GM18858 (cell line): ENCODE measurements around the gene EVC2.

Experiments used
- ATAC-seq: cut with Tn5 transposase; IDR thresholded peaks from one replicate; pipeline ENCODE4 v1.9.1; 2021; ENCODE audit not compliant: unreplicated experiment

The EVC2 gene

DNA sequence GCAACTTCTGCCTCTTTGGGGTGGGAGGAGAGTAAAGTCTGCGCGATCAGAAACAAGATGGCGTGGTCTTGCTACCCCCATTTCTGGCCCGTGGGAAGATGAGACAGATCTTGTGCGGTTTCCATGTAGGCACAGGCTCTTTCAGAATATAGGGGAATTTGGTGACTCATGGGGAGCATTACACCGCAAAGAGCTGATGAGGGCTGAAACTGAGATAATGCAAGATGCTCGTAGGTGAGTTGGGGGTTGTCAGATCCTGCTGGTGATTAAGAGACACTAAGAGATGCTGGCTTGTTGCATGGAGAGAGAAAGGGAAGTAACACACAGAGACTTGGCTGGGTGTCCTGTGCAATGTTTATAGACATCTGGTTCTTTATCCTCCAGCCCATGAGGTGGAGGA, 4.2 kb upstream of the EVC2 start:
- peak; percentile 67 for ATAC-seq

DNA sequence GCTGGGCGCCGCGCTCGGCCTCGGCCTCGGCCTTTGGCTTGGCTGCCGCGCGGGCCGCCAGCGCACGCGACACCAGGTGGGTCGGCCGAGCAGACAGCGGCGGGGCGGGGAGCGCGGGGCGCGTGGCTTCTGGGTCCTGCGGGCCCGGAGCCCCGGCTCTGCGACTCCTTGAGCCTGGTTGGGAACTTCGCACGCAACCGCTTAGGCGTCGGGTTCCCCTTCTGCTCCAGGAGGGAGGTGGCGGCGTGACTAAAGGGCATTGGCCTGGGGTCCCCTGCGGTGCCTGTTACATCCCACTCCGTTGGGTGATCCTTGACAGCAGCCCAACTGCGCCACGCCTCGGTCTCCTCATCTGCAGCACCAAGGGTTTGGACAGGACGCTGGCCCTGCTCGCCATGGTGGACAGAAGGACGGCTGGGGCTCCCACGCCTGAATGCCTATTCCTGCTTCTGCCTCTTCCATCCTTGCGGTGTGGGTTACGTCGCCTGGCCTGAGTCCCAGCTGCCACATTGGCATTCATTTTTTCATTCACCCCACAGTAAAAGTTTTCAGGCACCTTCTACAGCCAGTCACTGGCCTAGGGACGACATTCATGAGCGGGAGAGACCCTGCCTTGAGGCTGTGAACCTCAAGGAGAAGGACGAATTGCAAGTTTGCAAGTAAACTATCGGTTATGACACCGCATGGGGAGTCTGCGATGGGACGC, 3.3 kb upstream of the EVC2 start:
- no peak for ATAC-seq

DNA sequence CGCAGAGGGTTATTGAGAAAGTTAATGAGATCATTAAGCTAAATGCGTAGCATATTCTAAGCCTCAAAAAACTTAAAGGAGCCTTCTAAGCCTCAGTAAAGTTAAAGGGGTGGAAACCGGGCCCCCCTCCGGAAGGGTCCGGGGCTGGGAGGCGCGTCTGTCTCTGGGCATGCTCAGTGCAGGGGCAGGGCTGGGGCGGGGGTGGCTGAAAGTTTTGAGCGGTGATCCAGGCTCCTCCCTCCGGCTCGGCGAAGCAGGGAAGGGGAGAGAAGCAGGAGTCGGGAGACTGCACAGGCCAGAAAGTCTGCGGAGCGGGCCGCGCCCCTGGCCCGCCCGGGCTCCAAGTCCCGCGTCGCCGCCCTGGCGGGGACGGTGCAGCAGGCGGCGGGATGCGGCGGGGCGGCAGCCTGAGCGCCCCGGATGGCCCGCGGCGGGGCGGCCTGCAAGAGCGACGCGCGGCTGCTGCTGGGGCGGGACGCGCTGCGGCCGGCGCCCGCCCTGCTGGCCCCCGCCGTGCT, 2.7 kb upstream of the EVC2 start, which contains the start of gene EVC:
Gene EVC (plus strand): TSS at position 241 of the 518 bp plus-strand sequence. CDS start 180 bp downstream, at position 421.
- ATAC-seq: no peak

DNA sequence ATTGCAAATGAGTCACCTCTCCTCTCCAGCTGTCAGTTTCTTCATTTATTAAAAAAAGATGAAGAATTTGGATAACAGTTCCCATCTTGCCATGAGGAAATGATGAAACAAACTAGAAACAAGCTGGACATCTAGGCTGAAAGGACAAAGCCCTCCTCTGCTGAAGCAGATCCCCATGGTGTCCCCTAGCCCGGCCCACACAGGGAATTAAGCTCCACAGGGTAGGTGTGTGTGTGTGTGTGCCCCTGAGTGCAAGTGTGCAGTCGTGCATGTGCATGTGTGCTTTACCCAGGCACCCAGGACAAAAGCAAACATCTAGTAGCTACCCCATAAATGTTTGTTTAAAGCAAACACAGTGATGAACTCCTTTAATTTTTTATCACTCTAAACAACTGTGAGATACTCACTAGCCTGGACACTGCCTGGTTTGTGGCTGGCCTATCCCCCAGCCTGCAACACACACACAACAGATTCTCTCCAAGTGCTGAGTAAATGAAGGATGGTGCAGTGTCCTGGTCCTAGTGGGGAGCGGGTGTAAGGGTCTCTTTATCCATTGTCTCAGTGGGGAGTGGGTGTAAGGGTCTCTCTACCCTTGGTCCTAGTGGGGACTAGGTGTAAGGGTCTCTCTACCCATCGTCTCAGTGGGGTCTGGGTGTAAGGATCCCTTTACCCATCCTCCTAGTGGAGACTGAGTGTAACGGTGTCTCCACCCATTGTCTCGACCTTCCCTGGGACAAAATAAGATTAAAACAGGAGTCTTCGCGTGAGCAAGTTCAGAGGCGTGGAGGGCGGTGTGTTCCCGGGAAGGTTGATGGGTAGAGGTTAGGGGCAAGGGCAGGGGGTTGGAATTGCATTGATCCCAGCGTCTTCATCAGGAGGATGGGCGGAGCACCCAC, 2.0 kb upstream of the EVC2 start:
- no peak for ATAC-seq

DNA sequence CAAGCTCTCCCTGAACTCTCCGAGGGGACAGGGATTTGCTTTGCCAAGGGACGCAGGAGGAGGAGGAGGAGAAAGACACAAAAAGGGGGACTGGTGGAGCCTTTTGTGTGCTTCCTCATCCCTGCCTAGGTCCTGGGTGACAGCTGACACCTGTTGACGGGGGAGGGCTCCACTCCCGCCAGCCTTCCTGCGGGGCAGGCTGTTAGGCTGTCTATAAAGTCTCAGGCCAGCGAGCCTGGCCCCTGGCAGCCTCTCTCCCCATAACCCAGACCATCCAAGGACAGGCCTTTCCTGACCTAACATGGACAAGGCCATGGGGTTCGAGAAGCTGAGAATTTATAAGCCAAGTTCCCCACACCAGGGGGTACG, 832 bp upstream of the EVC2 start:
- ATAC-seq: no peak

DNA sequence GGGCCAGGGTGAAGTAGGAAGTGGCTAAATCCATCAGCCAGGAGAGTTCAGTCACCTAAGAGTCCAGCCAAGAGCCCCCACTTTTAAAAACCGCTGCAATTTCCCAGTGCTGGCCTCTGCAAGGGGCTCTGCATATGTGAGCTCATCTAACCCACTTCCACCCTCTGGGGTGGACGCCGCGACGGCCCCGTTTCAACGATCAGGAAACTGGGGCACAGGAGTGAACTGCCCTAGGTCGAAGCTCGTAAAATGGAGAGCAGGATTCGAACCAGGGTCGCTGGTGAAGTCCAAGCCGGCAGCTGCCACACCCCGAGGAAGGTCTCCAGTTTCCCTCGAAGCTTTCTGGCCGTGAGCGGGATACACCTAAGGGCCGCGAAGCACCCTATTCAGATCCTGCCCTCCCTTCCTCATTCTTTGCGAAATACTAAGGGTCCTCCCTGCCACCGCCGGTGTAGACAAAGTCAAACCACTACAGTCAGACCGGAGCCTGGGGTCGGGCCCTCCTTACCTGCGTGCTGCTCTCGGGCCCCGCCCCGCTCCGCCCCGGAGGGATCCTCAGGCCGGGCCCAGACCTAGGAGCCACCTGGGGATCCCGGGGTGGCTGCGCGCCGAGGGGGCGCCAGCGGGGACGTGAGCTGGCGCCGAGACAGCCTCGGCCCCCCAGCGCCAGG, 446 bp downstream of the EVC2 start:
- no peak for ATAC-seq

DNA sequence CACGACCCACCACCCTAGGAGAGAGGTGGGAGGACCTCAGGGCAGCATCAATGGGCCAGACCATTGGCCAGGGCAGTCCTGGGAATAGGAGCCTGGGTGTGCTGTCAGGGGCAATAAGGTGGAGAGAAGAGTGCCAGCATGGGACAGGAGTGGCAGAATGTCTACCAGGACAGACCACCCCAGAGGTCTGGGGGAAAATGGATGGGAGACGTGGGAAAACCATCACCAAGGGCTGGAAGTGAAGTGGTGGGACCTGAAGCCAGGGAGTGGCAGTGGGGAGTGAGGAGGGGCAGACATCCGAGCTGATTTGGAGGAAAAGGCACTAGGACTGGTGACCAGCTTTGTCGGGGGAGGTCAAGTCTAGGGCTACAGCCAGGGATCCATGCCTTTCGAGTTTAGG, 993 bp downstream of the EVC2 start:
- no peak for ATAC-seq

DNA sequence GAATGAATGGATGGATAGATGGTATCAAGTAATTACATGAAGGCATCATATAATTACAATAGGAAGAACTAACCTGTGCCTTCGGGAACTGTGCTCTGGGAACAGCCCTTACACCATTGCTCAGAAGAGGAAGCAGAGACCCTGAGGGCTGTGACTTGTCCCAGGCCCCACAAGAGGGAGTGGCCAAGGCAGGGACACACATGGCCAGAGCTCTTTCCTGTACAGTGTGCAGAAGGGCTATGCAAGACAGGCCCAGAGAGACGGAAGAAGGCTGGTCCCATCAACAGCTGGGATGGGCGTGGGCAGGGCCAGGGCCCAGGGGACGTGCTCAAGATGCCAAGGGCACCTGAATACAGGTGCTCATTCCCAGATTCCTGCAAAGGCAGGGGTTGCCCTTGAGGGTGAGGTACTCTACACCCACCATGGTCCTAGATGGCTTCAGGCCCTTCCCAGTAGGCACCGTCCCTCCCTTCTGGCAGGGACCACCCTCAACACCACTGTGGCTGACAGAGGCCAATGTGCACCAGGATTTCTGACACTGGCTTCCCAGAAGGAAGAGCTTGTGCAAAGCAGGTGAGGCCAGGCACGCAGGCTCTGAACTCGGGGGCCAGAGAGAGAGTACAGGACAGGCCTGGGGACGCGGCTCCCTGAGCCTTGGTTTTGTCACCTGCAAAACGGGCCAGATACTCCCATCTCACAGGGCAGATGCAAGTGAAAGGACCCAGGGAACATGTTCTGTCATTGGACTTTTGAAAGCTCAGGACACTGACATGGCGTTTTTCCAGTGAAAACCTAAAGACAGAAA, 1.7 kb downstream of the EVC2 start:
- no peak for ATAC-seq

DNA sequence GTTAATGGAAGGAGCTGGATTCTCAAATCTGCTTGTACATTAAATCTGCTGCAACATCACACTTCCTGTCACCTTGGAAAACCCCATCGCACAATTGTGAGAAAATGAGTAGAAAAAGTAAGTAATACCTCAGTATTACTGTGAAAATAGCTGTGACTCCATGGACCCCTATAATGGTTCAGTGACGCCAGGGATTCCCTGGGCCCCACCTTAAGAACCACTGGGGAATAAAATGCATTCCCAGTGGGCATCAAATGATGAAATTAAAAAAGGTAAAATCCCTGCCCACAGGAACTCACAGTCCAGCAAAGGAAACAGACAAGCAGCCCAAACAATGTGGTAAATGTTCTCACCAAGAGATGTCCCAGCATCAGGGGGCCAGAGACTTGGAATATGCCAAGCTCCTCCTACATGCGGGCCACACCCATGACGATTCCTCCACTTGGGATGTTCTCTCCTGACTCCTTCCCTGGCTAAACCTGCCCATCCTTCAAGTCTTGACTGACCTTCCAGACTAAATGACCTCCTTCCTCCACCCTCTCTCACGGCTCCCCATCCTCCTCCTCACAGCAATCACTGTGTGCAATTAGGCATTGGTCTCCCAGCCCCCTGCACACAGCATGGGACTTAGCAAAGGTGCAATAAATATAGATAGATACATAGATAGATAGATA, 2.6 kb downstream of the EVC2 start:
- no peak for ATAC-seq

DNA sequence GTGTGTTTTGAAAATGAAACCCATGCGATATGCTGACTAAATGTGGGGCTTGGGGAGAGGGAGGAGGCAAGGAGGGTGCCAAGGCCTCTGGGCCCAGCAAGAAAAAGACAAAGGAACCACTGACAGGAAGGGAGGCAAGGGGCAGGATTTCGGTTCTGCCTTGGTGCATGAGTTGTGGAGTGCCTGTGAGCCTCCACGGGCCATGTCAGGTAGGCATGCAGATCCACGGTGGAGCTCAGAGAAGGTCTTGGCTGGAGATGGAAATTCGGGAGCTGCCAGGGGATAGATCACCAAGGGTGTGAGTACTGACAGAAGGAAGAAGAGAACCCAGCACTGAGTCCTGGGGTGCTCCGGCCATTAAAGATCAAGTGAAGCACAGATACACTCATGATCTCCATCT, 4.1 kb downstream of the EVC2 start:
- no peak for ATAC-seq

DNA sequence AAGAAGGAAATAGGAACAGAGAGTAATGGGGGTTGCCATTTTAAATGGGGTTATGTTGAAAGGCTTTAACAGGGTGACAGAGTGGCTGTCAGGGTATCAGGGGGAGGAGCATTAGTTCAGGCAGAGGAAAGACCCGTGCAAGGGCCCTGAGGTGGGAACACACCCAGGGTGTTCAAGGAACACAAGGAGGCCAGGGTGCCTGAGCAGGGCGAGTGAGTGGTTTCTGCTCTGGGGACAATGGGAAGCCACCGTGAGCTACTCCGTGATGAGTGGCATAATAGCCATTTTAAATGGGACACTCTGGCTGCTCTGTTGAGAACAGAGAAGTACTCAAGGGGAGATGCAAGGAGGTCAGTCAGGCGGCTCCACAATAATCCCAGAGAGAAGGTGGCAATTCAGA, 4.5 kb downstream of the EVC2 start:
- ATAC-seq: no peak

DNA sequence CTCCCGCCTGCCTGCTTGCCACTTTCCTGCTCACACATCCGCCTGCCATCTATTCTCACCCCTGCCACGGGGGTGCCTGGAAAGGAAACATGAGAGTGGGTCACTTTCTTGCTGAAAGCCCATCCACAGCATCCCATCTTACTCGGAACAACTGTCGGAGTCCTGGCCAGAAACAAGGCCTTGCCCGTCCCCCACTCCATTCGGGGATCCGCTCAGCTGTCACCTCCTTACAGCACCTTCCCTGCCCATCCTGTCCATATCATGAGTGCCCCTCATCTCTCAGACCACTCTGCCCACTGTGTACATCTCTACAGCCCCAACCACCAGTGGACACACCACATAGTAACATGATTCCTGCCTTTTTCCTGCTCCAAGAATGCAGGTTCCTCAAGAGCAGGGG, 6.4 kb downstream of the EVC2 start:
- no peak for ATAC-seq

DNA sequence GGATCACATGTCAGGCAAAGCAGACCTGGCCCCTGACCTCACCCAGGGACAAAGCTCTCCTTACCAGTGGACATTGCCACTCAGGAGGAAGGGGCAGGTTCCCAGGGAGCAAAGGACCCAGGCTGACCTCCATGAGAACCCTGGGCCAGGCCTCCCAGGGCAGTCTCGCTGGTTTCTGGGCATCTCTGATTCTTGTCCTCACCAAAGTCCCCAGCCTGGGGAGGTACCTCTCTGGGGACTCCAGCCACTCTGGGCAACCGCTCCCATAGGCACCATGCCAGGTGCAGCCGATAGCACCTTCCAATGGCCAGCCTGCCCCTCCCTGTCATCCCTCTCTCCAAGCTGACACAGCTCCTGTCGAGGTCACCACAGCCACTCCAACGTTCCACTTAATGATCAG, 7.9 kb downstream of the EVC2 start:
- no peak for ATAC-seq

DNA sequence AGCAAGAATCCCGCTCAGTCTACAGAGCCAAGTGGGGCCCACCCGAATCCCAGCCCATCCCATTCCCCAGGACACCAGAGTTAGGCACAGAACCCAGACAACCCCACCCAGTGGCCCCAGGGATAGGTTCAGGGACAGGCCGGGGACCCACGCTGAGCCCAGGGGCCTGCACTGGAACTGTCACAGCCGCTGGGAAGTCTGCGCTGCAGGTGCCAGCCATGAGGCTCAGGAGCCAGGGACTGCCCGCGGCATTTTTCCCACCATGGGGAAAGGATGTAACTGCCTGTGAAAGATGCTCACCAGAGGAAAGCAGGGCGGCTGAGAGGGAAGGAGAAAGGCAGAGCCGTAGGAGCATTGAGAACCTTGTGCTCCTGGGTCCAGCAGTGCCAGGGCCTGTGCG, 12.0 kb downstream of the EVC2 start:
- no peak for ATAC-seq

DNA sequence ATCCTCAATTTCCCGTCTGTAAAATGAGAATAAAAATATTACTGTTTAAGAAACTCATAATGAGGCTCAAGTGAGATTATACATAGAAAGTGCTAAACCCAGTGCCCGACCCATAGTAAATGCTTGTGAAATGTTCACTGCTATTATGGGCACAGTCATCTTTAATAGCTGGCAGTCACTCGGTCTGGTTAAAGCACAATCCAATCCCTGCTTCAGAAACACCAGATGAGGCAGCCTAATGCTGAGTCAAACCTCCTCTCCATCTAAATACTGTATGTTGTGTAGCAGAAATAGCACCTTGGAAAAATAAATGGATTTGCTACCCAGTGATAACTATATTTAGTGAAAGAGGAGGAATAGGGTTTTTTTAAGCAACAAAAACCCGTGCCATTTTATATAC, 14.5 kb downstream of the EVC2 start:
- no peak for ATAC-seq

DNA sequence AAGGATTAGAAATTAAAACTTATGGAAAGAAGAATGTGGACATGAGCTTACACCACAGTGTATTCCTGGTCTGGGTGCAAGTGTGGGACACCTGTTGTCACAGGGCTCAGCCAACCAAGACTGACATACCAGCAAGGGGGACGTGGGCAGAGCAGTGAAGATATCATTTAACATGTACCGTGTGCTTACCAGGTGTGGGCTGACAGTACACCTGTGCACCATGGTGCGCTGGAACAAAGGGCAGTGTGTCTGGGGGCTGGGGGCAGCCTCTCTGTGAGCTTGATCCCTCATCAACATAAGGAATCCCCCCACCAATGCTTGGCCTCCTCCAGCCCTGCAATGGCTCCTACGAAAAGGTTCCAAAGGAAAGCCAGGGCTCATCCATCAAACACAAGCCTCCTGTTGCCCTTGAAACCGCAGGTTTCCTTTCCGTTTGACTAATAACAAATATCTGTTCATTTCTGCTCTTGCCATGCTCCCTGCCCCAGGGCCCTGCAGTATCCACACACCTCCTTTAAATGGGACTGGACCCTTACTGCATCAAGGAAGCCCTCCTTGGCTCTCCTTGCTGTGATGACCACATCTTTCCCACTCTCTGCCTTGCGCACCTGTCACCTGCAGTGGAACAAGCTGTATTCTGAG, 16.7 kb downstream of the EVC2 start:
- no peak for ATAC-seq

DNA sequence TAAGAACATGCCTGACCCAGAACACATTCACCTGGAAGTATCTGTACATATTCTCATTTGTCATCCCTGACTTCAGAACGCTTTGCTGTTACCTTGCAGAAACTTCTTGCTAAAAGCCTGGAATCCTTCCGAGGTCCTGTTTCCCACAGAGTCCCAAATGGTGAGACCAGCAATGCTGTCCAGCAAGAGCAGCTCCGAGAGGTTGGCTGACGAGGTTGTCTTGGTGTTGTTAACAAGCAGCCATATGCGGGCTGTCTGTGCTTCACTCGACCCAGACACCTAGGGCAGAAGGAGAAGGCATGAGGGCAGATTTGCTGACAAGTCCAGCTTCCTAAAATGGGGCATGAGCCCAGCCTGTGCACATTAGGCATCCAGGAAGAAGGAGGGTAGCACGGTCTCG, 19.3 kb downstream of the EVC2 start:
- no peak for ATAC-seq

DNA sequence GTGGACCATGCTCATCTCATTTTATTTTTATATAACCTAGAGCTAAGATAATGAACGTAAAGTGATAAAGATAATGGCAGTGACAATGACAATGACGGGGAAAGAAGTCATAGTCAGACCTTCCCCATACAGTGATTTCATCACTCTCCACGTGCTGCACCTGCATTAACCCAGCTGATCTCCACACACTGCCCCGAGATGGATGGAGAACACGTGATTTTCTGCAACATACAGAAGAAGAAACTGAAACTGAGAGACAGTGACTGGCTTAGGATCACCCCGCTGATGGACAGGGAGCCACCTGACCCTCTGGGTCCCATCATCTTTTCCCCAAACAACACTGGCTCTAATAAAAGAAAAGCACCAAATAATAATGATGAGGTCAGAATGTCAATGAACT, 22.0 kb downstream of the EVC2 start:
- no peak for ATAC-seq

DNA sequence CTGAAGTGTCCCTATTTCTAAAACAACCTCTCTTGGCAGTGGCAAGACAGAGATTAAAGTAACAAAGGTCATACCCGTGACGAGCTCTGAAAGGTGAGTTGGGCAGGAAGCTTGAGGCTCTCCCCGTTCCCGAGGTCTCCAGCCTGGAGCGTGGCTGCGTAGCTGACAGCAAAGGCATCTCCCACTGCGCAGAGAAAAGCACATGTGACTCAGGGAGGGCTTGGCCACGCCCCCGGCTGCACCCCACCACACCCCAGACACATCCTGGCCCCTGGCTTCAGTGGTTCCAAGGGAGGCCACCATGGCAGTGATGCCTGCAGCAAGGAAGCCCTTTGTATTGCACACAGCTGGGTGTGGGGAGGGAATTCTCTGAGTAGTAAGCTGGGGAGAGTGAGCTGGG, 23.1 kb downstream of the EVC2 start:
- ATAC-seq: no peak

DNA sequence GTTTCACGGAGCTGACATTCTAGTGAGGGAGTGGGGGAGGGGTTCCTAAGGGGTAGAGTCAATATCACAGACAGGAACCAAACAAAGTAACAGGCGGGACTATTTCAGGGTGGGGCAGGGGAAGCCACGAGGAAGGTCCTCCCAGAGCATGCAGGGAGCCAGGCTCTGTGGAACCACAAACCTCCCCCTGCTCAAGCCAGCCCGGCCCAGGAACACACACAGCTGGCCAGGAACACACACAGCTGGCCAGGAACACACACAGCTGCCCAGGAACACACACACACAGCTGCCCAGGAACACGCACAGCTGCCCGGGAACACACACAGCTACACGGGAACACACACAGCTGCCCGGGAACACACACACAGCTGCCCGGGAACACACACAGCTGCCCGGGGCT, 24.8 kb downstream of the EVC2 start:
- no peak for ATAC-seq
